ACHN (cell line): ENCODE data around the gene PADI6.
"Not testable (repeated sequence)": the region's sequence is repeated elsewhere in the genome, so short reads cannot be mapped to it uniquely, and the experiment has no call there.

Experiments used
- DNase-seq: peaks from one replicate; pipeline ENCODE4 v3.0.0-alpha.2; 2015
- in situ Hi-C: cut with HindIII; loops from 2 replicates; pipeline ENCODE4 v1.10.0; 2017; ENCODE audit warnings: low sequenced_read_pairs, low pct_ligation_motif_present, low pct_unique_long_range_greater_than_20kb

Gene PADI6

GRCh38 chr1:17371896-17372295 lies at the start of gene PADI6:
Gene PADI6, plus strand, starts transcription at chr1:17372196. Its CDS starts 50 bp downstream, at chr1:17372246.
- no peak for DNase-seq
- in situ Hi-C loops, result no loop called here

GRCh38 chr1:17328855-17329254 lies 43.1 kb upstream of the PADI6 start:
- DNase-seq, result no peak
- in situ Hi-C loops, result no loop called here

- in situ Hi-C loops, result no loop called here
- DNase-seq, result no peak
Observed at GRCh38 chr1:17329610-17330009, 42.4 kb upstream of the PADI6 start.

- in situ Hi-C loops, result no loop called here
- DNase-seq, result no peak
Observed at GRCh38 chr1:17330856-17331255, 41.1 kb upstream of the PADI6 start.

GRCh38 chr1:17333081-17333480 lies 38.9 kb upstream of the PADI6 start:
- in situ Hi-C loops, result no loop called here
- no peak for DNase-seq

GRCh38 chr1:17335821-17336710 lies 35.9 kb upstream of the PADI6 start:
- in situ Hi-C loops, result no loop called here
- peak; percentile 66 for DNase-seq

- no peak for DNase-seq
- in situ Hi-C loops, result no loop called here
Observed at GRCh38 chr1:17338706-17339493, 33.1 kb upstream of the PADI6 start.

- in situ Hi-C loops, result no loop called here
- no peak for DNase-seq
Observed at GRCh38 chr1:17339521-17339920, 32.5 kb upstream of the PADI6 start.

- no peak for DNase-seq
- in situ Hi-C loops, result no loop called here
Observed at GRCh38 chr1:17340358-17340757, 31.6 kb upstream of the PADI6 start.

- in situ Hi-C loops, result no loop called here
- DNase-seq, result no peak
Observed at GRCh38 chr1:17342014-17342441, 30.0 kb upstream of the PADI6 start.

GRCh38 chr1:17345506-17345905 lies 26.5 kb upstream of the PADI6 start:
- DNase-seq, in situ Hi-C loops: not testable (repeated sequence)

- in situ Hi-C loops, result no loop called here
- no peak for DNase-seq
Observed at GRCh38 chr1:17346046-17346789, 25.8 kb upstream of the PADI6 start.

GRCh38 chr1:17347769-17348592 lies 24.0 kb upstream of the PADI6 start:
- in situ Hi-C loops, result no loop called here
- DNase-seq, result no peak

- no peak for DNase-seq
- in situ Hi-C loops, result no loop called here
Observed at GRCh38 chr1:17348593-17349234, 23.3 kb upstream of the PADI6 start.

GRCh38 chr1:17350083-17350482 lies 21.9 kb upstream of the PADI6 start:
- in situ Hi-C loops, result no loop called here
- DNase-seq, result no peak

GRCh38 chr1:17350928-17351446 lies 21.0 kb upstream of the PADI6 start:
- in situ Hi-C loops, result no loop called here
- no peak for DNase-seq

- no peak for DNase-seq
- in situ Hi-C loops, result no loop called here
Observed at GRCh38 chr1:17351598-17352324, 20.2 kb upstream of the PADI6 start.
